KMS-11 (cell line): ENCODE data around the gene GPR68.
"Not testable (repeated sequence)": the region's sequence is repeated elsewhere in the genome, so short reads cannot be mapped to it uniquely, and the experiment has no call there.

Experiments used
- H2AFZ ChIP-seq: fragments of 200-600 bp; sonication (generic); 2 replicates; pipeline ENCODE4 v1.6.1; 2016; ENCODE audit warnings: antibody characterized with exemption, mixed run types, low read depth
- H3K27ac ChIP-seq: fragments of 200-600 bp; sonication (generic); 2 replicates; pipeline ENCODE4 v1.6.1; 2016; ENCODE audit warnings: mild to moderate bottlenecking, mixed run types
- H3K27me3 ChIP-seq: fragments of 200-600 bp; sonication (generic); 2 replicates; pipeline ENCODE4 v1.6.1; 2017; ENCODE audit warnings: mild to moderate bottlenecking, low read depth, mixed run types, moderate library complexity; ENCODE audit not compliant: insufficient read depth
- H3K36me3 ChIP-seq: fragments of 200-600 bp; sonication (generic); 2 replicates; pipeline ENCODE4 v1.6.1; 2017; ENCODE audit warnings: mild to moderate bottlenecking, mixed run types; ENCODE audit not compliant: insufficient read depth
- H3K4me1 ChIP-seq: fragments of 200-600 bp; sonication (generic); 2 replicates; pipeline ENCODE4 v1.6.1; 2016; ENCODE audit warnings: mild to moderate bottlenecking, low read depth, mixed run types; ENCODE audit not compliant: poor library complexity, severe bottlenecking
- H3K4me2 ChIP-seq: fragments of 200-600 bp; sonication (generic); 2 replicates; pipeline ENCODE4 v1.7.0; 2016; ENCODE audit warnings: mild to moderate bottlenecking, mixed run types
- H3K4me3 ChIP-seq: fragments of 200-600 bp; sonication (generic); IDR thresholded peaks from 2 replicates; pipeline ENCODE4 v1.6.1; 2017; ENCODE audit warnings: low read depth, low read length, mixed read lengths; ENCODE audit not compliant: insufficient read depth
- H3K79me2 ChIP-seq: fragments of 200-600 bp; sonication (generic); 2 replicates; pipeline ENCODE4 v1.6.1; 2016; ENCODE audit warnings: low read depth, mixed run types; ENCODE audit not compliant: insufficient read depth
- H3K9ac ChIP-seq: fragments of 200-600 bp; sonication (generic); 2 replicates; pipeline ENCODE4 v1.6.1; 2016; ENCODE audit warnings: mild to moderate bottlenecking, mixed run types
- H4K20me1 ChIP-seq: fragments of 200-600 bp; sonication (generic); 2 replicates; pipeline ENCODE4 v1.6.1; 2016; ENCODE audit warnings: mild to moderate bottlenecking, mixed run types; ENCODE audit not compliant: insufficient read depth
- TF ChIP-seq, protein P1 (sequence below): fragments of 200-600 bp; sonication (generic); conservative IDR thresholded peaks from 2 replicates; pipeline ENCODE4 v1.6.1; 2017; ENCODE audit warnings: low read depth, mild to moderate bottlenecking, antibody characterized with exemption, low read length, moderate library complexity, mixed read lengths

The GPR68 gene

GRCh38 chr14:91227183-91227628 is 17.3 kb downstream of the GPR68 start:
- H3K27me3 ChIP-seq: no peaks in the 10 kb centered on the region
- TF ChIP-seq, protein P1, sequence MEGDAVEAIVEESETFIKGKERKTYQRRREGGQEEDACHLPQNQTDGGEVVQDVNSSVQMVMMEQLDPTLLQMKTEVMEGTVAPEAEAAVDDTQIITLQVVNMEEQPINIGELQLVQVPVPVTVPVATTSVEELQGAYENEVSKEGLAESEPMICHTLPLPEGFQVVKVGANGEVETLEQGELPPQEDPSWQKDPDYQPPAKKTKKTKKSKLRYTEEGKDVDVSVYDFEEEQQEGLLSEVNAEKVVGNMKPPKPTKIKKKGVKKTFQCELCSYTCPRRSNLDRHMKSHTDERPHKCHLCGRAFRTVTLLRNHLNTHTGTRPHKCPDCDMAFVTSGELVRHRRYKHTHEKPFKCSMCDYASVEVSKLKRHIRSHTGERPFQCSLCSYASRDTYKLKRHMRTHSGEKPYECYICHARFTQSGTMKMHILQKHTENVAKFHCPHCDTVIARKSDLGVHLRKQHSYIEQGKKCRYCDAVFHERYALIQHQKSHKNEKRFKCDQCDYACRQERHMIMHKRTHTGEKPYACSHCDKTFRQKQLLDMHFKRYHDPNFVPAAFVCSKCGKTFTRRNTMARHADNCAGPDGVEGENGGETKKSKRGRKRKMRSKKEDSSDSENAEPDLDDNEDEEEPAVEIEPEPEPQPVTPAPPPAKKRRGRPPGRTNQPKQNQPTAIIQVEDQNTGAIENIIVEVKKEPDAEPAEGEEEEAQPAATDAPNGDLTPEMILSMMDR: no peak
- peaks cover 29% of the 10 kb centered on the region for H3K4me1 ChIP-seq
- no peaks in the 10 kb centered on the region for H4K20me1 ChIP-seq
- no peaks in the 10 kb centered on the region for H3K79me2 ChIP-seq
- H3K27ac ChIP-seq: no peak overlapping the region
- no peak overlapping the region for H2AFZ ChIP-seq
- H3K36me3 ChIP-seq: no peaks in the 10 kb centered on the region
- H3K9ac ChIP-seq: no peak overlapping the region
- no peak overlapping the region for H3K4me2 ChIP-seq
- H3K4me3 ChIP-seq: no peak overlapping the region

- H4K20me1 ChIP-seq, H3K4me2 ChIP-seq, H3K79me2 ChIP-seq, H3K27me3 ChIP-seq, H3K27ac ChIP-seq, H2AFZ ChIP-seq, H3K9ac ChIP-seq, H3K36me3 ChIP-seq, H3K4me3 ChIP-seq: not testable (repeated sequence)
- H3K4me1 ChIP-seq: peaks cover 29% of the 10 kb centered on the region
Observed at GRCh38 chr14:91226360-91226759, 18.1 kb downstream of the GPR68 start.

- Histone ChIP-seq H3K4me2 (no peak overlapping the region), H3K9ac (no peak overlapping the region), H3K4me1 (peaks cover 16% of the 10 kb centered on the region), H3K36me3 (no peaks in the 10 kb centered on the region), H3K4me3 (no peak overlapping the region), H3K79me2 (no peaks in the 10 kb centered on the region), H3K27me3 (no peaks in the 10 kb centered on the region), H2AFZ (no peak overlapping the region), H3K27ac (no peak overlapping the region), H4K20me1 (no peaks in the 10 kb centered on the region)
- TF ChIP-seq, protein P1: no peak
Observed at GRCh38 chr14:91225025-91225424, 19.5 kb downstream of the GPR68 start.

DNA sequence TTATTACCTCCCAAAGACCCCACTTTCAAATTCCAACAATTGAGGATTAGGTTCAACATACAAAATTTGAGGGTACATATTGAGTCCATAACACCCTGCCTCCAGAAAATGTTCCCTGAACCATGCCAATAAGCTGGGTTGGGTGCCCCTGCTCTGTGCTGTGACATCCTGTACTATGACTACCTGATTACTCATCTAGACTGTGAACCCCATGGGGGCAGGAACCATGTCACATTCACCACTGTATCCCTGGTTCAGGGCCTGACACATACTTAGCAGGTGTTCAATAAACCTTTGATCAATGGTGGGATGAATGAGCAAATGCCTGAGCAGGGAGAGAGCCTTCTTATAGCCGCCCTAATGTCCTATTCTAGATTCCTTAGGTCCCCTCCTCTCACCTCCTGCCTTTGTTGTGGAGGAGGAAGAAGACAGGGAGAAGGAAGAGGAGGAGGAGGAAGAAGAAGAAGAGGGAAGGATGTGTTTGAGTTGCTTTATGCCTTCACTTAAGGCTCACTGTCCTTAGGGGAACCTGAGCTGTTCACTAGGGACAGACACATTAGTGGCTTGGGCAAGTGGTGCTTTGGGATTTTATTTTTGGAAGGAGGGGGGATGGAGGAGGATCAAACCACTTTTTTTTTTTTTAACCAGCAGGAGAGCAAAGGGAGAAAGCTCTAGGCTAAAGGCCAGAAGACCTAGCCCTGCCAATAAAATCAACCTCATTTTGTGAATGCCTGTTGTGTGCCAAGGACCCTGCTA is 21.3 kb downstream of the GPR68 start:
- Histone ChIP-seq H3K4me3 (no peak overlapping the region), H3K79me2 (no peaks in the 10 kb centered on the region), H3K9ac (no peak overlapping the region), H3K36me3 (no peaks in the 10 kb centered on the region), H3K27ac (no peak overlapping the region), H3K4me1 (no peaks in the 10 kb centered on the region), H2AFZ (no peak overlapping the region), H3K4me2 (no peak overlapping the region), H3K27me3 (no peaks in the 10 kb centered on the region), H4K20me1 (no peaks in the 10 kb centered on the region)
- TF ChIP-seq, protein P1: no peak

GRCh38 chr14:91221270-91221669 is 23.2 kb downstream of the GPR68 start:
- Histone ChIP-seq H3K4me2 (no peak overlapping the region), H2AFZ (no peak overlapping the region), H3K36me3 (no peaks in the 10 kb centered on the region), H3K4me3 (no peak overlapping the region), H4K20me1 (no peaks in the 10 kb centered on the region), H3K27ac (no peak overlapping the region), H3K79me2 (no peaks in the 10 kb centered on the region), H3K9ac (no peak overlapping the region), H3K4me1 (no peaks in the 10 kb centered on the region), H3K27me3 (no peaks in the 10 kb centered on the region)
- TF ChIP-seq, protein P1: no peak
